Stimulated activated CD8-positive, alpha-beta memory T cell treated with anti-CD3 and anti-CD28 coated beads, Interleukin-15, amount 100 ng/mL, for 48 hours (primary cell): ENCODE results near the gene ST7.

Source experiments
- DNase-seq, 2 donors: peaks; one replicate each; pipeline ENCODE4 v3.0.0-alpha.2; 2020; ENCODE audit warnings: low read depth in 2 of 2

The ST7 gene

DNA sequence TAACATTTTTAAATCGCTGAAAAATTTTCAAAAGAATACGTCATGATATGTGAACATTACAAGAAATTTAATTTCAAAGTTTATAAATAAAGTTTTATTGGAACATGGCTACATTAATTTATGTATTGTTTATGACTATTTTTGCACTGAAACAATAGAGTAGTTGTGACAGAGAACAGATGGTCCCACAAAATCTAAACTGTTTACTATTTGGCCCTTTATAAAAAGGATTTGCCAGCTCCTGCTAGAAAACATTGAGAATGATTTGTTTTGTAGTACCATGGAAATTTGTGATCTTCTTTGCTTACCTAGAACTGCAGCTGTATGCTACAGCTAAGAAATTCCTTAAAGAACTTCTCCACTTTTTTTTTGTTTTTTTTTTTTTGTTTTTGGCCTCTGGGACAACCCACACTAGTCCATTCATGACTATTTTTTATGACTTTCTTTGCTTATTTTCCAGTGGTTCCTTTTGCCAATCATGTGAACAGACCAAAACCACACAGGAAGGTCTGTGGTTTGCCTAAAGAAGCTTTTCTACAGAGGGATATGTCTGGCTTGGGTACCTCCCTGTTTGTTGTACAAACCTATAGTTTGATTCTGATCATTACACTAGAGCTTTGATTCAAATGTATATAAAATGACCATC, 55.7 kb downstream of the ST7 start:
- no peak for DNase-seq

DNA sequence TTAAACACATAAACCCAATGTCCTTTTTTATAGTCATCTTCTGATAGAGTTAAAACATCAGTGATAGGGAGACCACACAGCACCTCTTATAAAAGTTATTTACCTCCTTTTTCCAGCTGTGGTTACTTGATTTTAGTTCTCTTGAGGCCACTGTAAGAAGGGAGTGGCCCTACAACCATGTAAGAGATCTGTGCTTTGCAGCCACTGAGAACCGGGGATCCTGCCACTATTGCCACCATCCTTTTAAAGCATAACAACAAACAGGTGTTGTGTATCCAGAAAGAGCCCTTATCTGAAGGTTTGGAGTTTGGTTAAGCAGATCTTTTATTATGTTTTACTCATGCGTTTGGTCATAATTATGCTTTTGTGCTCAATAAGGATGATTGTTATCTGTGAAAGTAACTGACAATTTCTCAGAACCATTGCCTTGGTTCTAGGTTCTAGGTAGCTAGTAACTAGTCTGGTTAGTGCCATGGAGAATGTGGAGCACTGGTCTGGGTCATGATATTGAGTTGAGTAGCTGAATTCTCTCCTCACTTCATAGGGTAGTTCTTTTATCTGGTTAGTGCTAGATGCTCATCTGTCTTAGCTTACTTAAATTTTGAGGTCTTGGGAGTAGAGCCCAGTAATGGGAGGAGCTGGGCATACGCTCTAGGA, 56.5 kb downstream of the ST7 start:
- DNase-seq = no peak

DNA sequence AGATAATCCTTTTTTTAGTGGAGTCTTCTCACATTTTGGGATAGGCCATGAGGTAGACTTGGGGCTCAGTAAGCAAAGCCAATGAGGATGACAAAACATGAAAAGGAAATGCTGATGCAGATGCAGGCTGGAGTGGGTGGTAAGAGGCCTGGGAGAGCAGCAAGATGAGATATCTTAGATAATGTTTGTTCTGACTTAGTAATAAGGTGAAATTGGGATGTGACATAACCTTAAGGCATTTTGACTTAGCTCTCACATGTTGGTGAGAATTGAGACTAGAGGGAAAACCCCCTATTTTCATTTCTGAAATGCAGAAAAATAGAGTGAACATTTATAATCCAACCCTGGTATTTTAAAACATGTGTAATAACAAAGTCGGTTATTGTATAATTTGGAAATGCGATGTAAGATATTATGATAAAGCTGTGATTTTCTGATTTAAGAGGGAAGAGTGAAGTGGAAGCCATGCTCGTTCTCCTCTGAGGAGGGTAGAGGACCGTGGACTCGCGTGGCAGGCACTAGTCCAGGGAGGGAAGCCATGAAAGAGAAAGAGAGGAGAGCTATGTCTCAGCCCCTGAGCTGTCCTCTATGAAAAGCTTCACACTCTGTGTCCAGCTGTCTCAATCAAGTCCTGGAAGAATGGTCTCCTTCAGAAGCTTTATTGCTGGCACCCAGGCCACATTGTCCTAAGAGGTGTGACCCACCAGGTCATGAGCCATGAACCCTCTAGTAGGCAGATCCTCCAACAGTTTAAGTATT, 57.3 kb downstream of the ST7 start:
- no peak for DNase-seq

DNA sequence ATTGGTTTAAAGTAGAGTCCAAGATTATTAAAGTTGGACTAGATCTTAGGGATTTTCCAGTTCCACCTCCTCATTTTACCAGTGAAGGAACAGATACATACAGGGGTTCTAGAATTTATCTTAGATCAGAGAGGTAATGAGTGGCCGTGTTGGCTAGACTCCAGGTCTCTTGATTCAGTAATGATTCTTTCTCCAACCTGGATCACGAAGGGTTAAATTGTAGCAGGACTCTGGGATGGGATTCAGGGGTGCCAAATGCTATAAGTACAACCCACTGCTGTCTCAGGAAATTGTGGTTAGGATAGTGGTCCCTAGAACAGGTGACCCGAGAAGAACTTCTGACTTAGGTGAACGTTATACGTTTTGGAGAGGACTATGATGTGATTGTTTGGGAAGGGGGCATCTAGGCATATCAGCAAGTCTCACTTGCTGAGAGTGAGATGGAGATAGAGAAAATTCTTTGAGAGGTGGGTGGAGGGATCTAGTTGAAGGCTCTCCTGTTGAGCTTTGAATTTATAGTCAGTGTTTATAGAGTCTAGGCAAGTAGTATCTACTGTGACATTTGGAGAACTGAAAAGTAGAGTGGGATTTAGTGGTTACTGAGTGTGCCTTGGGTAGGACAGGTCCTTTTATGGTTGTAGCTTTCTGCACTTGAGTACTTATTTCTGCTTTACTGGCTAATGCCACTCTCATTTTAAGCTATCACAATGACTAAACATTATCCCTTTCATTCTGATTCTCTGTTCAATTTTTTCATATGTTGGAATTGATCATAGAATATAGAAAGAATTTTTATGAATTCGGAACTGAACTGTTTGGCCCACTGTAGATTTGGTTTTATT, 58.3 kb downstream of the ST7 start:
- DNase-seq = no peak

DNA sequence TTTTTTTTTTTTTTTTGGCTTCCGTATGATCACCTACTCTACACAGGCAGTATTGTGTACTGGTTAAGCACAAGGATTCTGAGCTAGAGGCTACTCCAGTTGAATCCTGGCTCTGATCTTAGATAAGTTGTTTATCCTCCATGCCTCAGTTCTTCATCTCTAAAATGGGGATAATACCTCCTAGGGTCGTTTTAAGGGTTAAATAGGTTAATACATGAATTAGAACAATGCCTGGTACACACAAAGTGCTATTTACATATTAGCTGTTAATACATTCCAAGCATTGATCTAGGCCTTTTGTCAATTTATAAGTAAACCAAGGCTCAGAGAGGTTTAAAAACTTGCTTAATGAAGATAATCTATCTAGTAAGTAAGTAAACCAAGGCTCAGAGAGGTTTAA, 59.0 kb downstream of the ST7 start:
- DNase-seq = no peak

DNA sequence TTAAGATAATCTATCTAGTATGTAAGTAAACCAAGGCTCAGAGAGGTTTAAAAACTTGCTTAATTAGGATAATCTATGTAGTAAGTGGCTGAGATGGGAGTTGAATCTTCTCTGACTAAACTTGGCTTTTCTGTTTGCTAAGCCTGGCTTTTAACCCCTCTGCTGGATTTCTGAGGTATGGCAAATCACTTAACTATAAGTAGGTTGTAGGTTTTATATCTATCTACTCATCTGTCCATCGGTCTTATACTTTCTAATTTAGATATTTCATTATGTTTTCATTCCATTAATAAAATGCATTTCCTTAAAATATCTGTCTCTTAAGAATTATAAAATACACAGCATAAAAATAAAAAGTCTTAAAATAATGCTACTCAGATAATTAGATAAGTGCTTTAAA, 59.4 kb downstream of the ST7 start:
- DNase-seq = no peak

DNA sequence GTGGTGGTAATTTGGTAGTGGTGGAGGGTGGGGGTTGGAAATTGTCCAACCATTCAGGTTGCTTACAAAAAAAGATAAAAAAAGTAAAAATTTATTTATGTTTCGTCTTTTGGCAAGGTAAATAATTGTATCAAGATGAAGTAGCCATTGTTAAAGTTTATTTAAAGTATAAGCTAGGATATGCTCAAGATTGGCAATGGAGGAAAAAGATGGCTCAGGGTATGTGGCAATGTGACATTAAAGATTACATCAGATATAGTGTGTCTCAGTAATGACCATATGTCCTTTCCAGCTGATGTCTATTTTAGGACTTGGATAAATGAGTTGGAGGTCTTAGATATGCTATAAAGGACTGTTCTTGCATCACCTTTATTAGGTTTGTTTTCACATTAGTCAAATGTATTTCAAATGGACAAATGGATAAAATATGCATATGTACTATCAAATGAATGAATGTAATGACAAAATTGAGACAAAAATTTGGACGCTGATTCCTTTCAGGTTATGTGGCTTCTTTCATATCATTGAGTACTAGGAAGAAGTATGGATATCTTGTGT, 60.9 kb downstream of the ST7 start:
- no peak for DNase-seq

DNA sequence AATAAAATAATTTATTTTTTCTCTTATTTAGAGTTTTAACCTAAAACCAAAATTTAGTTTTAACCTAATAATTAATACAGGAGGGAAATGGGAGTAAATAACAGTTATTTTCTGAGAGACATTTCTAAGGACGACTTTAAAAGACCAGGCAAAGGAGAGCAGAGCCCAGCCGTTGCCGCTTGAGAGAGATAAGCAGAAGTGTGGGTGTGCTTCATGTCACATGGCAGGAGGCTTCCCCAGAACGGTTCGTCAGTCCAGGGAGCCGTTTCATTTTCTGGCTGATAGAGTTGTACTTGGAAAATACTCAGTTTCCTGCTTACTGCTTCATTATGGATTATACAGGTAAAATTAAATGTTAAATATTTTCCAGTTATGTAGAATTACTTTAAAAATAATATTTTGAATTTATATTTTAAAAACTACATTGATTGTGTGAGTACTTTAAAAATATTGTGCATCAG, 61.4 kb downstream of the ST7 start:
- no peak for DNase-seq

DNA sequence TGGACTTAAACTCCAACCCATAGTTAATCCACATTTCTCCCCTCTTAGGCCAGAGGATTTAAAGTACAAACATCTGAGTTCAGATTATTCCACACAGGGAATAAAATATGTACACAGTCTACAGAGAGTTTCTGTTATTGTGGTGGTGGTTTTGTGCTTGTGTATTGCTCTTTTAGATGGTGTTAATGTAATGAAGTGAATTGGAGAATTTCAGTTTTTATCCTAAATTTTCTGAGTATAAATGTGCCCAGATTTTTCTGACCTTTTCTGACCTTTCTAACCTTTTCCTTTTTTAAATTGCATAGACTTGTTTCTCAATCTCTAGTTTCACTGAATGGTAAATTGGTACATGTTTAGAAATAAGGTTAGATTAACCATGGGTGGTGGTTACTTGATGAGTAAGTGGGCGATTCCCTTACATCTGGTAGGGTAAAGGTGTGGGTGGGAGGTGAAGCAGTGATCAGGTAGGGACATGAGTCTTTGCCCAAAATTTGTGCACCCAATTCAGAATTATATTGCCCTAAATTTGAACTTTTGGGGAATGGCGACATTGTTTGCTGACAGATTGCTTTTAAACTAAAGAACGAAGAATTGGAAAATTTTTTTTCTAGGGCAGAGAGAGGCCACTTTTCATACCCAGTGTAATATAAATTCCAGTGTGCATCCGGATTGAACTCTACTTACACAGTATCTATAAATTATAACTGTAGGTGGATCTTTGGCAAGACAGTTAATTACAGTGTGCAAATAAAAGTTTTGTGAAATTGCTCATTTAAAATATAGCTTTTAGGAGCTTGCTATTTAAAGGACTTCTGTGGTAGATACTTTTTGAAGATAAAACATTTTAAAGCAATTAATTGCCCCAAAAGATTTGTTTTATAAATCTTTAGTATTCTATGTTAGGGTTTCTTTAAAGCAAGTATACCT, 62.2 kb downstream of the ST7 start:
- DNase-seq = no peak

DNA sequence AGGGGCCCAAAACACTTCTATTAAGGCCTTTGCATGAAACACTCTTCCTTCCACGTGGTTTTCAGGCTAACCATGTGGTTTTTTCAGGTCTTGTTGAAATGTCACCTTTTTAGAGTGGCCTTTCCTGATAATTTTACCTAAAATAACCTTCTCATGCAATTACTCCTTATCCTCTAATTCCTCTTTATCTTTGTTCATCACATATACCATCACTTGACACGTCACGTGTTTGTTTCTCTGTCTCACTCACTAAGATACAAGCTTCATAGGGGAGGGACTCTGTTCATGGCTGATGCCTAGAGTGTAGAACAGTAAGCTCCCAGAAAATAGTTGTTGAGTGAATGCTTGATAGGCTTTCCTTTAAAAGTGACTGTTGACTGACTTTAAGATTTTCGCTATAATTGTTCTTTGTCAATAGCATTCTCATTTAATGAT, 63.7 kb downstream of the ST7 start:
- DNase-seq = no peak

DNA sequence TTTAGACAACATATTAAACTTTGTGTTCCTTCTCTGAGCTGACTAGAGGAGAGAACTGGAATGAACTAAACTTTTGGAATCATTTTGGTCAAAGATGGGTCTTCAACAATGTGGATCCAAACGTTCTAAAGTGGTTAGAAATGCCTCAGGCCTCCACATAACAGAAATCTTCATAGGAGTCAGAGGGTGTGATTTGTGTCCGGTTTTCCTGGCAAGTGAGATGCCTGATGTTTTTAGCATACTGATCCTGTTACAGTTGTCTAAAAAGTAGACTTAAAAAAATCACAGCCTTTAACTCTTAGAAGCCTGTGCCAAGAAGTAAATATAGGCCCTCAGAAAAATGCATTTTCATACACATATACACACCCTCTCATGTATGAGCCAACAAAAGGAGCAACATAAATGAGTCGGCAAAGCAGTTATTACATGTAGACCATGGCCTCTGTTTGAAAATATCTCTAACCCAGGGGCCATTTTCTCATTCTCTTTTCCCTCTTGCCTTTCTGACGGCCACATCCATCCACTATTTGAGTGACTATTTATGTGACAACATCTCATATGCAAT, 64.5 kb downstream of the ST7 start:
- DNase-seq = no peak

DNA sequence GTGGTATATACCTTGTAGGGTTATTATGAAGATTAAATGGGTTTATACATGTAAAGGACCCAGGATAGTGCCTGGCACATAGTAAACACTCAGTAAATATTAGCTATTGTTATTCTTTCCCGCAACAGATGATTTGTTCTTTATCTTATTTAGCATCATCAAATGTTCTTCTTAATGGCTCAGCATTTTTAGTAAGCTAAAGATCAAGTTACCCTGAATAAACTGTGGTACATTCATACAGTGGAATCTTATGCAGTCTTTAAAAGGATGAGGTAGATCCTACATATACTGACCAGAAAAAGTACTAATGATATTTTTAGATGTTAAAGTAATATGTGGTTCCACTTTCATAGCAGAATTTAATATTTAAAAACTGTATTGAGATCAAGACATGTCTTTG, 65.4 kb downstream of the ST7 start:
- DNase-seq = no peak

DNA sequence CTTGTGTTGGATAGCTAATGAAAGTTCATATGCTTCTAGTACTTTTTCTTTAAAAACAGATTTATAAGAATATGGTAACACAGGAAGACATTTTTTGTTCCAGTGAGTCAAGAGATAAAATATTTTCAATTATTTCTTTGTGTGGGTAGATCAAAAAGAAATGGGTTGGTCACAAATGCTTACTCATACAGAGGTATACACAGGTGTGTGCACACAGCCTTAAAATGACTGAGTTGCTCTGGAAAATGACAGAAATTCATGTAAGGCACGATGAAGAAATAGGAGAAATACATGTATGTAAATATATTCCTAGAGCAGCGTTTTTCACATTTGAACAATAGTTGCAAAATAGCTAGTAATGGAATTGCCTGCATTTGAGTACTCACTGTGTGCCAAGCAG, 66.0 kb downstream of the ST7 start:
- DNase-seq = no peak

DNA sequence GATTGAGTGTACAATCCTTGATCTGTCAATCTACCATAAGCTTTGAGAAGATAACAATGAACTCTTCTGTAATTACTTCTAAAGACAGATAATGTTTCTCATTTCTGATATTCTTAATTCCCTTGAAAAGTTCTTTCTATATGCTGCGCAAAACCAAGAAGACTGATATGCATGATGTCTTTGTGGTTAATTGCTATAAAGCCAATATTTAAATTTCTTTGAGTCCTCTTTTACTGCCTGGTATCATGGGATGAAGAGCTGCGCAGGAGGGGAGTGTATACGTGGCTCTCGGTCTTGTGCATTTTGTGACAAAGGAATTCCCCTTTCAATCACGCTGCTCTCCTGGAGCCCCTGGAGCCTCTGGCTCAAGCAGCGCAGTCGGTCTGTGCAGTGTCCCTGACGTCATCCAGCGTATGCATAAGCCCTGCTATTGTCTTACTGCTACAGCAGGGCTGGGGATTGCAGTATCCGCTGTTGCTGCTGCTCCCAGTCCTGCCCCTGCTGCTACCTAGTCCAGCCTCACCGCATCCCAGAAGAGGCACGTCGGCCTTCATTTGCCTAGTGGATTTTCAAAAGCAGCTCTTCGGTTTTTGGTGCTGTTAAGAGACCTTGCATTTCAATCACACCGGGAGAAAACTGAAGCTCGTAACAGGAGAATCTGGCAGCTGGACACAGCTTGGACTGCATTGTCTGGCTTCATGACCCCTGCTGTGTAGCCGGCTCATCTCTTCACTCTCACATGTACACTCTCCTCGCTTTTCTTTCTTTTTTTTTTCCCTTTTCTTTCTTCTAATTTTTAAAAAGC, 66.7 kb downstream of the ST7 start:
- DNase-seq = no peak

DNA sequence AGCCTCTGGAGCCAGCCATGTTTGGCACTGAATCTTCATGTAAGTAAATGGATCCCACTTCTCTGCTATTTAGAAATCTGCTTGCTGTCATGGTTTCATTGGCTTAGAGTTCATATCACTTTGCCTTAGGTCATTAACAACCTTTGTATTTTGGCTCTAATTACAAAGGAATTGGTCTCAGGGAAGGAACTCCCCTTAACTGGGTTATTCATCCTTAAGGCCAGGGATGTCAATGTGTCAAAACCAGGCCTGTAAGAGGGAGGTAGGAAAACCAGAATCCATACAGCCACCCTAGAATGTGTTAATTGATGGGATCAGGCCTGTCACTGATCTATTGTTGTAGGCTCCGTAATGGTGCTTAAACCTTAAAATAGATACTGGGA, 67.3 kb downstream of the ST7 start:
- no peak for DNase-seq

DNA sequence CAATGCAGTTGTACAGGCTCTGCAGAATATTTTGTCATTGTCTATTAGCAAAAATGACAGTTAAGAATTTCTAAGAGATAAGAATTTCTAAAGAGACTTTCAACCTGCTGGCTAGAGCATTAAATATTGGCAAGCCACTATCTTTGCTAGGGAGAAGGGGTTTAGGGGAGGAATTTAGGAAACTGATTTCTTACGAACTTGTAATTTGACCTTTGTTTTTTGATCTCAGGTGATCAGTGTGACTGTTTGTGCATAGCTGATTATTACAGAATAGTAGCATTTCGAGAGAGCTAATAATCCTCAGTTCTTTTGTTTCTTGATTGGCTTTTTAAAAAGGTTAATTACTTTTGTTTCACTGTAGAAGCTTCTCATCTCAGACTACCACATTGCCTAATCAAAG, 68.1 kb downstream of the ST7 start:
- no peak for DNase-seq

DNA sequence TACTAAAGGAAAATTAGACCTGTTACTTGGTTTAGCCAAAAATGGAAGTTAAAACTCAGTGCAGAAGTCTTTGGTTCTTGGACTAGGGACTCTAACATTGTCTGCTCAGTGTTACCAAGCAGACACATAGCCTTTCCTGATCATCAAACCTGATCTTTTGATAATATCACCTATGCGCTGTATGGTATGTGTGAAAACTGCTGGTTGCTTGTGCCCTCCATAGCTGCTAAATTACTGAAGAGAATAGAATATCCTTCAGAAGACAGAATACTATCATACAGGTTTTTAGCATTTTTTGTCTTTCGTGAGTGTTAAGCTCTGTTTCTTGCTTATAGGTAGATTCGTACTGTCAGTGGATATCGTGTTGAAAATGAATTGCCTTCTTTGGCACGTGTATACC, 68.7 kb downstream of the ST7 start:
- no peak for DNase-seq

DNA sequence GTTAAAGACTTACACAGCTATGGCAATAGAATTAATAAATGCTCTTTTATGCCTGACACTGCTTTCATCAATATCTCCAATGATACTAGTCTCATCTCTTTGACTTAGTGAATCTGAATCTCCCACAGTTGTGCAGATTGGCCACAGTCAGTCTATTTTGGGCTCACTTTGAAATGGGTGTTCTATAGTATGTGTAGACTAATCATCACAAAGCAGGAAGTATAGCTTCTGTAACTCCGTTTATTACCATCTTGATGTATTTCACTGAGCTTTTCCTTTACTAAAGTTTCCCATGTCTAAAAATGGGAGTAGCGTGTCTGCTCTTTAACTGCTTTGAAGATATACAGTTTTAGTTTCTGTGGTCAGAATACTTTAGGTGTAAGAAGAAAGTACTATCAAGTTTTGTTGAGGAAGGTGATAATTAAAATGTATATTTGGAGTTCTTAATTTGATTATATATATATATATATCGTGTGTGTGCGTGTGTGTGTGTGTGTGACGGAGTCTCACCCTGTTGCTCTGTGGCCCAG, 70.1 kb downstream of the ST7 start:
- no peak for DNase-seq

DNA sequence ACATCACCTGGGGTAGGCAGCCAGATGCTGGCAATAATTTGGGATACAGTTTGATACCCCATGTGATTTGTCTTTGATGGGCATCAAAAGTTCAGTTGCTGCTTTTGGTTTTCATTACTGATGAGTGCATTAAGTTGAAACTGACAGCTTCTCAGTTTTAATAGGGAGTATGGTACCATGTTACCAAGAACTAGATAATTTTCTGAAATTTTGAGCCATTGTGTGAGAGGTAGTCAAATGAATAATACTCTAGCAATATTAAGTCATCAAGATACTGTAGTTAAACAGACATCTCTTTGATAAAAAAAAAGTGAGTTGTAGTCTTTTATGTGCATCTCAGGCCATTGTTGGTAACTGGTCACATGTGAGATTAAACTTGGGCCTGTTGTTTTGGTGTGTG, 71.5 kb downstream of the ST7 start:
- DNase-seq = no peak
